Testis (tissue), 3 donors: ENCODE data around the gene IFI27L2. TPM values are rescaled to one million over a fixed set of nuclear protein-coding genes. Genes with fewer than 3 reads are reported as not detected.

Experiments used
- DNase-seq: peaks from one replicate; pipeline ENCODE4 v3.0.0-alpha.2; 2019
- H3K27ac ChIP-seq, 2 donors: fragments of 200-600 bp; sonication (generic); one replicate each; pipeline ENCODE4 v1.5.1; 2019
- H3K27me3 ChIP-seq: fragments of 200-600 bp; sonication (generic); one replicate; pipeline ENCODE4 v1.5.1; 2019
- H3K36me3 ChIP-seq: fragments of 200-600 bp; sonication (generic); one replicate; pipeline ENCODE4 v1.5.1; 2017; ENCODE audit warnings: low read depth; ENCODE audit errors: missing control alignments
- H3K4me1 ChIP-seq: fragments of 200-600 bp; sonication (generic); one replicate; pipeline ENCODE4 v1.5.1; 2019
- H3K4me3 ChIP-seq, 2 donors: fragments of 200-600 bp; sonication (generic); one replicate each; pipeline ENCODE4 v1.5.1; 2017 to 2019
- H3K9me3 ChIP-seq: fragments of 200-600 bp; sonication (generic); one replicate; pipeline ENCODE4 v1.5.1; 2017
- CTCF ChIP-seq, 3 experiments: fragments of 450-650 bp in 2 of 3; fragments of 200-600 bp in 1 of 3; sonication (generic) in 1 of 3; IDR thresholded peaks; one replicate each; pipeline ENCODE4 v1.5.1; 2016 to 2019; ENCODE audit warnings: antibody characterized with exemption in 3 of 3, mild to moderate bottlenecking in 2 of 3, moderate library complexity in 1 of 3
- POLR2A ChIP-seq: fragments of 450-650 bp; IDR thresholded peaks from one replicate; pipeline ENCODE4 v1.6.1; 2017; ENCODE audit warnings: antibody characterized with exemption, mild to moderate bottlenecking, moderate library complexity
- WGBS, 2 donors: methylation state at CpG; one replicate each; pipeline ENCODE4 v1.1.5; 2018; 5-methylcytosine and 5-hydroxymethylcytosine counted together
- intact Hi-C: fragments of 100-400 bp; cut with DNase I; formaldehyde crosslinking; loops from one replicate; pipeline ENCODE4 v1.15.1; 2023; ENCODE audit warnings: low total_unique reads
- polyA plus RNA-seq: library from polyadenylated mRNA; stranded (reverse); fragments of 350-450 nt; fragmentation: Illumina TruSeq; extraction: RNeasy Lipid Tissue Mini Kit (QIAGEN cat#74804); gene quantifications from one replicate; pipeline ENCODE4 v1.2.3, GENCODE V29; 2014; ENCODE audit warnings: low read depth, low replicate concordance; ENCODE audit not compliant: insufficient read depth
- total RNA-seq, 2 donors: library from RNA; depleted of rRNA; stranded (reverse); fragments of >200 nt; gene quantifications; one replicate each; pipeline ENCODE4 v1.2.3, GENCODE V29; 2016

Gene IFI27L2
- total and polyA plus RNA-seq, 3 donors from 2014 or later: 71.8 to 187 (median 182) TPM

- 1% methylated on average over 27 to 29 of the region's 30 CpGs for WGBS, 2 donors
- H3K9me3 ChIP-seq: no peaks in the 10 kb centered on the region
- peak overlapping the region; percentile 76 to 82 for H3K4me3 ChIP-seq
- no peak for TF ChIP-seq CTCF (IDR thresholded peaks at IDR 0.05)
- TF ChIP-seq POLR2A: no peak
- intact Hi-C loops: no loop called here
- peak overlapping the region; percentile 84 to 88 for H3K27ac ChIP-seq
- no peaks in the 10 kb centered on the region for H3K36me3 ChIP-seq
- H3K4me1 ChIP-seq: peaks cover 4% of the 10 kb centered on the region
- peak; percentile 47 for DNase-seq
- H3K27me3 ChIP-seq: no peaks in the 10 kb centered on the region
These were observed 45.8 kb upstream of the IFI27L2 start for GRCh38 chr14:94175011-94175745.

- peaks cover 4% of the 10 kb centered on the region for H3K4me1 ChIP-seq
- WGBS, 2 donors: 1 to 2% methylated on average over 27 to 37 of the region's 39 CpGs
- TF ChIP-seq CTCF (IDR thresholded peaks at IDR 0.05): no peak
- TF ChIP-seq POLR2A: no peak
- peak overlapping the region; percentile 76 to 82 for H3K4me3 ChIP-seq
- H3K27me3 ChIP-seq: no peaks in the 10 kb centered on the region
- intact Hi-C loops: no loop called here
- H3K27ac ChIP-seq: peak overlapping the region; percentile 84 to 88
- H3K36me3 ChIP-seq: no peaks in the 10 kb centered on the region
- no peak for DNase-seq
- no peaks in the 10 kb centered on the region for H3K9me3 ChIP-seq
These were observed 45.2 kb upstream of the IFI27L2 start for GRCh38 chr14:94174604-94175010.

- Histone ChIP-seq H3K4me1 (peaks cover 4% of the 10 kb centered on the region), H3K9me3 (no peaks in the 10 kb centered on the region), H3K36me3 (no peaks in the 10 kb centered on the region), H3K27ac (peak within 1 kb of the TSS; percentile 88 to 93), H3K4me3 (peak within 1 kb of the TSS; percentile 76 to 82), H3K27me3 (no peaks in the 10 kb centered on the region)
- intact Hi-C loops: no loop called here
- TF ChIP-seq CTCF (IDR thresholded peaks at IDR 0.05) (no peak), POLR2A (no peak)
- DNase-seq: peak; percentile 93
- 0 to 1% methylated on average over 3 to 49 of the region's 84 CpGs for WGBS, 2 donors
These were observed 44.6 kb upstream of the IFI27L2 start, which contains the start of gene PPP4R4 for GRCh38 chr14:94173885-94174603. TSS of gene PPP4R4 (plus strand) at chr14:94174322. CDS start at chr14:94174466, 144 bp downstream.

- Histone ChIP-seq H3K4me3 (peak overlapping the region; percentile 76 to 82), H3K4me1 (peaks cover 4% of the 10 kb centered on the region), H3K9me3 (no peaks in the 10 kb centered on the region), H3K27ac (peak overlapping the region; percentile 88 to 93), H3K27me3 (no peaks in the 10 kb centered on the region), H3K36me3 (no peaks in the 10 kb centered on the region)
- DNase-seq: peak; percentile 32
- no peak for TF ChIP-seq CTCF (IDR thresholded peaks at IDR 0.05)
- TF ChIP-seq POLR2A: no peak
- WGBS, 2 donors: 1 to 2% methylated on average over 17 of the region's 20 CpGs
- intact Hi-C loops: no loop called here
These were observed 44.1 kb upstream of the IFI27L2 start for GRCh38 chr14:94173471-94173884.
